Skeletal muscle satellite cell (primary cell): ENCODE measurements around the gene SLC13A4. TPM values are rescaled to one million over a fixed set of nuclear protein-coding genes. Genes with fewer than 3 reads are reported as not detected.
"Not testable (repeated sequence)": the region's sequence is repeated elsewhere in the genome, so short reads cannot be mapped to it uniquely, and the experiment has no call there.

ENCODE experiments used
- H3K27me3 ChIP-seq: 2 replicates; pipeline ENCODE4 v1.7.0; 2013; ENCODE audit warnings: low read length; ENCODE audit not compliant: control insufficient read depth, insufficient read depth
- H3K36me3 ChIP-seq: 2 replicates; pipeline ENCODE4 v1.7.0; 2013; ENCODE audit warnings: mild to moderate bottlenecking, control low read depth, low read length; ENCODE audit not compliant: insufficient read depth
- H3K4me1 ChIP-seq: 2 replicates; pipeline ENCODE4 v1.7.0; 2013; ENCODE audit warnings: low read length; ENCODE audit not compliant: control insufficient read depth, insufficient read depth
- H3K4me2 ChIP-seq: 2 replicates; pipeline ENCODE4 v1.7.0; 2013; ENCODE audit warnings: mild to moderate bottlenecking, low read length
- H3K4me3 ChIP-seq: 2 replicates; pipeline ENCODE4 v1.7.0; 2013; ENCODE audit warnings: low read length
- H3K9ac ChIP-seq: 2 replicates; pipeline ENCODE4 v1.7.0; 2013; ENCODE audit warnings: mild to moderate bottlenecking, low read depth, low read length, moderate library complexity
- H3K9me3 ChIP-seq: replicated peaks from 2 replicates; pipeline ENCODE4 v1.7.0; 2013; ENCODE audit warnings: mild to moderate bottlenecking, control low read depth, low read length
- total RNA-seq: library from RNA; depleted of rRNA; stranded (reverse); fragments of >200 nt; gene quantifications from 2 replicates; pipeline ENCODE4 v1.2.3, GENCODE V29; 2012; rRNA removed

SLC13A4 gene
- total RNA-seq: 0.51 and 0.87 TPM in 2 replicates

- H3K4me2 ChIP-seq: no peak within 1 kb of the TSS
- H3K36me3 ChIP-seq: peaks cover 3% of the 10 kb centered on the region
- H3K27me3 ChIP-seq: no peaks in the 10 kb centered on the region
- H3K4me1 ChIP-seq: no peaks in the 10 kb centered on the region
- no peaks in the 10 kb centered on the region for H3K9me3 ChIP-seq
- no peak within 1 kb of the TSS for H3K4me3 ChIP-seq
- H3K9ac ChIP-seq: no peak within 1 kb of the TSS
Measured at GRCh38 chr7:135728136-135728669, at the start of gene SLC13A4. SLC13A4 (minus strand) TSS chr7:135728186; CDS start chr7:135727496, 690 bp downstream.

GRCh38 chr7:135775915-135776314, 47.9 kb upstream of the SLC13A4 start:
- not testable (repeated sequence) for H3K4me2 ChIP-seq, H3K27me3 ChIP-seq, H3K36me3 ChIP-seq, H3K9ac ChIP-seq, H3K9me3 ChIP-seq, H3K4me3 ChIP-seq
- H3K4me1 ChIP-seq: peaks cover 29% of the 10 kb centered on the region

GRCh38 chr7:135775230-135775629, 47.2 kb upstream of the SLC13A4 start:
- H3K9me3 ChIP-seq: peaks cover 5% of the 10 kb centered on the region
- no peak overlapping the region for H3K9ac ChIP-seq
- peaks cover 29% of the 10 kb centered on the region for H3K4me1 ChIP-seq
- no peaks in the 10 kb centered on the region for H3K36me3 ChIP-seq
- H3K27me3 ChIP-seq: no peaks in the 10 kb centered on the region
- no peak overlapping the region for H3K4me2 ChIP-seq
- H3K4me3 ChIP-seq: no peak overlapping the region

- Histone ChIP-seq H3K9ac (no peak overlapping the region), H3K36me3 (no peaks in the 10 kb centered on the region), H3K27me3 (no peaks in the 10 kb centered on the region), H3K9me3 (peaks cover 5% of the 10 kb centered on the region), H3K4me1 (peaks cover 31% of the 10 kb centered on the region), H3K4me3 (no peak overlapping the region), H3K4me2 (no peak overlapping the region)
Measured at GRCh38 chr7:135774284-135774683, 46.3 kb upstream of the SLC13A4 start.

- Histone ChIP-seq H3K4me2 (no peak overlapping the region), H3K4me3 (no peak overlapping the region), H3K9ac (no peak overlapping the region), H3K4me1 (peaks cover 40% of the 10 kb centered on the region), H3K36me3 (no peaks in the 10 kb centered on the region), H3K27me3 (no peaks in the 10 kb centered on the region), H3K9me3 (peaks cover 5% of the 10 kb centered on the region)
Measured at GRCh38 chr7:135773464-135773863, 45.5 kb upstream of the SLC13A4 start.

GRCh38 chr7:135772639-135773222, 44.7 kb upstream of the SLC13A4 start:
- H3K4me1 ChIP-seq: peaks cover 47% of the 10 kb centered on the region
- H3K9me3 ChIP-seq: no peaks in the 10 kb centered on the region
- H3K4me2 ChIP-seq: peak overlapping the region; percentile 0
- H3K4me3 ChIP-seq: no peak overlapping the region
- H3K36me3 ChIP-seq: no peaks in the 10 kb centered on the region
- H3K9ac ChIP-seq: no peak overlapping the region
- H3K27me3 ChIP-seq: no peaks in the 10 kb centered on the region

- Histone ChIP-seq H3K9me3 (no peaks in the 10 kb centered on the region), H3K4me1 (peaks cover 47% of the 10 kb centered on the region), H3K4me3 (no peak overlapping the region), H3K36me3 (no peaks in the 10 kb centered on the region), H3K27me3 (no peaks in the 10 kb centered on the region), H3K4me2 (peak overlapping the region; percentile 0), H3K9ac (no peak overlapping the region)
Measured at GRCh38 chr7:135771961-135772638, 44.1 kb upstream of the SLC13A4 start.

- Histone ChIP-seq H3K9me3 (no peaks in the 10 kb centered on the region), H3K4me1 (peaks cover 47% of the 10 kb centered on the region), H3K36me3 (no peaks in the 10 kb centered on the region), H3K9ac (no peak overlapping the region), H3K4me3 (no peak overlapping the region), H3K27me3 (no peaks in the 10 kb centered on the region), H3K4me2 (no peak overlapping the region)
Measured at GRCh38 chr7:135771051-135771450, 43.1 kb upstream of the SLC13A4 start.

- Histone ChIP-seq H3K4me2 (no peak overlapping the region), H3K9me3 (no peaks in the 10 kb centered on the region), H3K4me1 (peaks cover 47% of the 10 kb centered on the region), H3K27me3 (no peaks in the 10 kb centered on the region), H3K9ac (no peak overlapping the region), H3K4me3 (no peak overlapping the region), H3K36me3 (no peaks in the 10 kb centered on the region)
Measured at GRCh38 chr7:135770139-135770710, 42.2 kb upstream of the SLC13A4 start.

GRCh38 chr7:135769005-135769802, 41.2 kb upstream of the SLC13A4 start:
- Histone ChIP-seq H3K4me1 (peaks cover 44% of the 10 kb centered on the region), H3K9ac (no peak overlapping the region)

GRCh38 chr7:135768467-135768866, 40.5 kb upstream of the SLC13A4 start:
- Histone ChIP-seq H3K4me3 (no peak overlapping the region), H3K9ac (no peak overlapping the region), H3K27me3 (no peaks in the 10 kb centered on the region), H3K9me3 (no peaks in the 10 kb centered on the region), H3K4me2 (no peak overlapping the region), H3K36me3 (no peaks in the 10 kb centered on the region), H3K4me1 (peaks cover 37% of the 10 kb centered on the region)

More at GRCh38 chr7:135769005-135769802, 41.2 kb upstream of the SLC13A4 start:
- no peaks in the 10 kb centered on the region for H3K9me3 ChIP-seq
- H3K36me3 ChIP-seq: no peaks in the 10 kb centered on the region
- H3K27me3 ChIP-seq: no peaks in the 10 kb centered on the region
- H3K4me3 ChIP-seq: no peak overlapping the region
- no peak overlapping the region for H3K4me2 ChIP-seq
